Natural killer cell (primary cell): ENCODE data around the gene CXorf38. TPM values are rescaled to one million over a fixed set of nuclear protein-coding genes. Genes with fewer than 3 reads are reported as not detected.

Experiments used
- ATAC-seq, 3 donors: fragments of 150-1000 bp in 2 of 3; fragments of 200-7000 bp in 1 of 3; cut with Tn5 transposase; 1 replicate in 1 of 3; 2 replicates in 2 of 3; pipeline ENCODE4 v1.10.0; 2021; ENCODE audit warnings: mild to moderate bottlenecking in 2 of 3, moderate library complexity in 2 of 3
- DNase-seq, 2 donors: peaks; one replicate each; pipeline versions ENCODE4 v3.0.0 to v3.0.0-alpha.2; 2013 to 2021; ENCODE audit warnings: mixed read lengths in 1 of 2
- H3K27ac ChIP-seq: one replicate; pipeline ENCODE4 v1.5.1; 2013; ENCODE audit warnings: mild to moderate bottlenecking, low read length
- H3K27me3 ChIP-seq: one replicate; pipeline ENCODE4 v1.6.1; 2013; ENCODE audit warnings: low read length; ENCODE audit not compliant: control insufficient read depth, insufficient read depth
- H3K36me3 ChIP-seq: one replicate; pipeline ENCODE4 v1.6.1; 2013; ENCODE audit warnings: low read length; ENCODE audit not compliant: control insufficient read depth, insufficient read depth
- H3K4me1 ChIP-seq: one replicate; pipeline ENCODE4 v1.6.1; 2013; ENCODE audit warnings: low read length; ENCODE audit not compliant: control insufficient read depth, insufficient read depth
- H3K4me3 ChIP-seq: one replicate; pipeline ENCODE4 v1.5.1; 2013; ENCODE audit warnings: low read length
- H3K9me3 ChIP-seq: one replicate; pipeline ENCODE4 v1.6.1; 2013; ENCODE audit warnings: low read length; ENCODE audit not compliant: control insufficient read depth, insufficient read depth
- H3K27ac Mint-ChIP-seq, 2 donors: one replicate each; pipeline ENCODE4 v1.8.0; 2022; ENCODE audit warnings: mild to moderate bottlenecking in 2 of 2, mixed read lengths in 2 of 2, moderate library complexity in 1 of 2
- H3K27me3 Mint-ChIP-seq, 2 donors: one replicate each; pipeline ENCODE4 v1.8.0; 2022; ENCODE audit warnings: low read depth in 2 of 2, mixed read lengths in 2 of 2
- H3K36me3 Mint-ChIP-seq: one replicate; pipeline ENCODE4 v1.8.0; 2022; ENCODE audit warnings: mixed read lengths
- H3K4me1 Mint-ChIP-seq, 2 donors: one replicate each; pipeline ENCODE4 v1.8.0; 2022; ENCODE audit warnings: mixed read lengths in 2 of 2
- H3K4me3 Mint-ChIP-seq: one replicate; pipeline ENCODE4 v1.8.0; 2022; ENCODE audit warnings: mild to moderate bottlenecking, moderate library complexity, mixed read lengths
- H3K9me3 Mint-ChIP-seq, 2 donors: one replicate each; pipeline ENCODE4 v1.8.0; 2022; ENCODE audit warnings: mixed read lengths in 2 of 2
- CTCF ChIP-seq: fragments of 200-600 bp; IDR thresholded peaks from one replicate; pipeline ENCODE4 v1.8.0; 2022; ENCODE audit warnings: antibody characterized with exemption
- WGBS: methylation state at CpG from one replicate; pipeline ENCODE4 v1.1.7; 2013; ENCODE audit warnings: missing lambda C conversion rate; ENCODE audit not compliant: insufficient coverage; 5-methylcytosine and 5-hydroxymethylcytosine counted together
- intact Hi-C: fragments of 100-400 bp; cut with micrococcal nuclease; formaldehyde crosslinking; loops from one replicate; pipeline ENCODE4 v1.14.2; 2022
- total RNA-seq, 4 donors: library from RNA; stranded (reverse); fragments of 120-200 nt in 1 of 4; gene quantifications; one replicate each; pipeline versions ENCODE4 v1.2.3 to v1.2.4, GENCODE V29; 2013 to 2022

CXorf38 gene
- total RNA-seq, 3 donors from 2014 or later (not counting 1 experiment from before 2014, with no cell fraction given): 27.5 to 46.1 (median 30.9) TPM

- no peak for ATAC-seq
- Mint-ChIP-seq H3K36me3 (no peaks in the 10 kb centered on the region), H3K4me1 (peaks cover 11 to 23% of the 10 kb centered on the region in 2 donors), H3K4me3 (no peak overlapping the region), H3K27me3 (peaks cover 3 to 13% of the 10 kb centered on the region in 2 donors), H3K9me3 (no peaks in the 10 kb centered on the region), H3K27ac (no peak overlapping the region)
- H3K27me3 ChIP-seq: no peaks in the 10 kb centered on the region
- intact Hi-C loops: no loop called here
- no peaks in the 10 kb centered on the region for H3K9me3 ChIP-seq
- no peak for TF ChIP-seq CTCF
- no peaks in the 10 kb centered on the region for H3K36me3 ChIP-seq
- DNase-seq: no peak
- WGBS: no CpG with 5 or more reads among the region's 3 CpGs
- peaks cover 20% of the 10 kb centered on the region for H3K4me1 ChIP-seq
- no peak overlapping the region for H3K4me3 ChIP-seq
- no peak overlapping the region for H3K27ac ChIP-seq
Measured at GRCh38 chrX:40579141-40579540, 68.2 kb downstream of the CXorf38 start.

GRCh38 chrX:40578039-40578695, 69.2 kb downstream of the CXorf38 start:
- H3K36me3 Mint-ChIP-seq: no peaks in the 10 kb centered on the region
- peaks cover 11 to 15% of the 10 kb centered on the region in 2 donors for H3K4me1 Mint-ChIP-seq
- intact Hi-C loops: no loop called here
- no peaks in the 10 kb centered on the region for H3K9me3 Mint-ChIP-seq
- H3K9me3 ChIP-seq: no peaks in the 10 kb centered on the region
- no peak for TF ChIP-seq CTCF
- ATAC-seq (no peak), DNase-seq (no peak)
- H3K4me3 ChIP-seq: no peak overlapping the region
- H3K27ac Mint-ChIP-seq: no peak overlapping the region
- H3K27ac ChIP-seq: no peak overlapping the region
- H3K27me3 ChIP-seq: no peaks in the 10 kb centered on the region
- no peak overlapping the region for H3K4me3 Mint-ChIP-seq
- H3K27me3 Mint-ChIP-seq: peaks cover 3 to 13% of the 10 kb centered on the region in 2 donors
- H3K36me3 ChIP-seq: no peaks in the 10 kb centered on the region
- 84% methylated on average over 6 of the region's 7 CpGs for WGBS
- H3K4me1 ChIP-seq: peaks cover 19% of the 10 kb centered on the region

Other genes with a start within 250 kb of the CXorf38 start
- 100 to 1,000 TPM in 1 of 3 donors, 10 to 100 TPM in 2; 94.3 to 102 (median 99.9) TPM for gene ATP6AP2, start 66.6 kb downstream of the CXorf38 start, total RNA-seq
- not detected for gene MPC1L, start 24.1 kb downstream of the CXorf38 start, total RNA-seq
- gene MED14, start 88.0 kb upstream of the CXorf38 start, total RNA-seq: 10 to 100 TPM; 55.3 to 79.1 (median 66.1) TPM